HG03159 (cell line): ENCODE data around the gene IL7R.

Source experiments
- ATAC-seq: cut with Tn5 transposase; IDR thresholded peaks from one replicate; pipeline ENCODE4 v1.9.1; 2021; ENCODE audit warnings: mild to moderate bottlenecking, moderate library complexity; ENCODE audit not compliant: unreplicated experiment

Gene IL7R

GRCh38 chr5:35856765-35857351 is at the start of gene IL7R:
Gene IL7R, plus strand, starts transcription at chr5:35856891. Its CDS starts 87 bp downstream, at chr5:35856978.
- ATAC-seq, result no peak

- no peak for ATAC-seq
These were observed 46.1 kb upstream of the IL7R start for GRCh38 chr5:35810601-35811000.

- no peak for ATAC-seq
These were observed 45.5 kb upstream of the IL7R start for GRCh38 chr5:35811108-35811741.

GRCh38 chr5:35813521-35813920 is 43.2 kb upstream of the IL7R start:
- ATAC-seq, result no peak

- ATAC-seq, result peak; percentile 58
These were observed 41.4 kb upstream of the IL7R start for GRCh38 chr5:35815089-35815936.

GRCh38 chr5:35816881-35817521 is 39.7 kb upstream of the IL7R start:
- no peak for ATAC-seq

- no peak for ATAC-seq
These were observed 37.7 kb upstream of the IL7R start for GRCh38 chr5:35819026-35819425.

GRCh38 chr5:35819668-35820067 is 37.0 kb upstream of the IL7R start:
- ATAC-seq, result no peak

GRCh38 chr5:35820735-35821134 is 36.0 kb upstream of the IL7R start:
- no peak for ATAC-seq

GRCh38 chr5:35821513-35821912 is 35.2 kb upstream of the IL7R start:
- no peak for ATAC-seq

GRCh38 chr5:35822511-35822910 is 34.2 kb upstream of the IL7R start:
- ATAC-seq, result no peak

GRCh38 chr5:35823347-35824098 is 33.2 kb upstream of the IL7R start:
- ATAC-seq, result no peak

GRCh38 chr5:35826056-35826455 is 30.6 kb upstream of the IL7R start:
- ATAC-seq, result no peak

GRCh38 chr5:35826554-35826953 is 30.1 kb upstream of the IL7R start:
- ATAC-seq, result no peak

GRCh38 chr5:35828082-35828598 is 28.6 kb upstream of the IL7R start:
- no peak for ATAC-seq

- ATAC-seq, result no peak
These were observed 26.1 kb upstream of the IL7R start for GRCh38 chr5:35830587-35830986.

- no peak for ATAC-seq
These were observed 23.9 kb upstream of the IL7R start for GRCh38 chr5:35832762-35833161.

GRCh38 chr5:35833224-35833623 is 23.5 kb upstream of the IL7R start:
- no peak for ATAC-seq

GRCh38 chr5:35835796-35836742 is 20.6 kb upstream of the IL7R start:
- ATAC-seq, result no peak
